Lung microvascular endothelial cell (primary cell): ENCODE data around the gene MACROD1. TPM values are rescaled to one million over a fixed set of nuclear protein-coding genes. Genes with fewer than 3 reads are reported as not detected.

Experiments used
- DNase-seq, 2 donors: peaks; one replicate each; pipeline versions ENCODE4 v3.0.0 to v3.0.0-alpha.2; 2010; ENCODE audit warnings: low read depth in 2 of 2
- total RNA-seq: library from RNA; depleted of rRNA; stranded (reverse); fragments of >200 nt; gene quantifications from 2 replicates; pipeline ENCODE4 v1.2.1, GENCODE V29; 2014

Gene MACROD1
- total RNA-seq, 1 donor from 2014 or later, result 31.5 TPM

- DNase-seq, result no peak
These were observed 34.2 kb downstream of the MACROD1 start for GRCh38 chr11:64131683-64132190.

- no peak for DNase-seq
These were observed 35.3 kb downstream of the MACROD1 start for GRCh38 chr11:64130618-64131017.

GRCh38 chr11:64129403-64129802 lies 36.5 kb downstream of the MACROD1 start:
- DNase-seq, result no peak

- DNase-seq, result no peak
These were observed 37.5 kb downstream of the MACROD1 start for GRCh38 chr11:64128255-64129006.

DNA sequence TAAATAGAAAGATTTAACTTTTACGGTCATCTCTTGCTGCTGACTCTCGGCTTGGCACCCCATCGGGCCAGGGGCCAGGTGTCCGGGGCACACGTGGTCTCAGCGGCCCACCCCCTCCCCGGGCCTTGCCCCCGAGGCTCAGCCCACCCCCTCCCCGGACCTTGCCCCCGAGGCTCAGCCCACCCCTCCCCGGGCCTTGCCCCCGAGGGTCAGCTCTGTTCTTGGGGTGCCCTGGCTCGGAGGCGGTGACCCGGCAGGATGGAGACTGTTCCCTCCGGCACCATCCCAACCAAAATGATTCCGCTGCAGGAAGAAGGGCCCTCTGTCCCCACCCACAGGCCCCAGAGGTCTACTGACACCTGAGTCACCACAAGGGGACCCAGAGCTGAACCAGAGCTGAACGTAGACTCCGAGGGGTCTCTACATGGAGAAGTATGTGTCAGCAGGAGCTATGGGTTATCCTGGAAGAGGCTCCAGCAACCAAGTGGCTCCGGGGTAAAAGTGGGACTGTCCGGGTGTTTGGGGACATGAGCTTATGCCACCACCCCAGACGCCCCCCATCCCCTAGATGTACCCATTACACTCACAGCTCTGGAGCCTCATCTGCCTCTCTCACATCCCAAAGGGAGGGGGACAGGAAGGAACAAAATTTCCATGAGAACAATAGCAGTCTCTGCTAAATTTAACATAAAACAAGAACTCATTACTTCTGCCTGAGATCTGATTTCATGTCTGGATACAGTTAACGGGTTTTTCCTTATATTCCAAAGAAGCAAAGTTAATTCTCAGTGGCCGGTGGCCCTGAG lies 38.4 kb downstream of the MACROD1 start:
- DNase-seq, result no peak

GRCh38 chr11:64126796-64127195 lies 39.1 kb downstream of the MACROD1 start:
- no peak for DNase-seq

DNA sequence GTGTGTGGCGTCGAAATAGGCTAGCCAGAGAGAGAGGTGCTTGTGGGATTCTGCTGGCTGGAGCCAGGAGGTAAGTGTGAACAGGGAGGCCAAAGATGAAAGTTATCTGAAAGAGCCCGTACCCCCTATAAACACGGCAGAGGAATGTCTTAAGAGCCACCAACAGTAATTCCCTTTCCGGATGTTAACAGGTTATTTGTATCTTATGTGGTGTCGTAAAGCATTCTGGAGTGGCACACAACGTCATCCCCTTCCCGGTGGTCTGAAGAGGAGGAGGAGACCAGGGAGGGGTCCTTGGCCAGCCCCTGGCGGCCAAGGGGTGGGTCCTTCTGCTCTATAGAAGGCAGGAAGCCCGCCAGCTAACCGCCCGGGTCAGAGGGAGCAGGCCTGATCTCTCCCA lies 39.5 kb downstream of the MACROD1 start:
- no peak for DNase-seq

DNA sequence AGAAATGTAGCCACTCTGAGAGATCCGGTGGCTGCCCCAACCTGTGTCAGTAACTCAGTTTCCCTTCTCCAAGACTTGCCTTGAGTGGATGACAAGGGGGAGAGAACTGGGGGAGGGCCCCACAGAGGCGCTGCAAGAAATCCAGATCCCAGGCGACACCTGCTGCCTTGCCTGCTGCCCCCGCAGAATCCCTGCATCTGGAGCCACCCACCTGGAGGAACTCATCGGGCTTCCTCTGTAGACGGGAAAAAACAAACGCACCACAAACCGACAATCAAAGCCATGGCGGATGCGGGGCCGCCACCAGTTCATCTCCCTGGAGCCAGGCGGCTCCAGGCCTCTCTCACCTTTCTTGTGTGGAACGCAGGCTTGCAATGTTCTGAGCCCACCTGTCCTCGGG lies 40.2 kb downstream of the MACROD1 start:
- DNase-seq, result no peak

DNA sequence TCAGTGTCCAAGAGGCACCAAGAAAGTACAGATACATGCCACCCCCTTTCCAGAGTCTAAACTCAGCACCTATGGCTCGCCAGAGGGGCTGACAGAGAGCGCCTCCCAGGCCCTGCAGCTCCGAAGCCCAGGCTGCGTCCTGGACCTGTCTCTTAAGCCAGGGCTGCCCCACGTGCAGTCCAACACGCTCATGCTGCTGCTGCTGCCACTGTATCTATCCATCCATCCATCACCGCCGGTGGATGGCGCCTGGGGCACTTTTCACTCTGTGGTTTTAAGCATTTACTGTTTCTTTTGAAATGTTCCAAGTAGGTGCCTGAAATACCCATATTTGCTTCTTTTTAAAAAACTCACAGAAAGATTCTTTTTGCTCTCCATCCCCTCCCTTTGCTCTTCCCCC lies 41.8 kb downstream of the MACROD1 start:
- no peak for DNase-seq

- no peak for DNase-seq
These were observed 42.2 kb downstream of the MACROD1 start for GRCh38 chr11:64123679-64124078.

GRCh38 chr11:64122411-64123410 lies 43.2 kb downstream of the MACROD1 start:
- peak in 1 of 2 donors; percentile 21 for DNase-seq

DNA sequence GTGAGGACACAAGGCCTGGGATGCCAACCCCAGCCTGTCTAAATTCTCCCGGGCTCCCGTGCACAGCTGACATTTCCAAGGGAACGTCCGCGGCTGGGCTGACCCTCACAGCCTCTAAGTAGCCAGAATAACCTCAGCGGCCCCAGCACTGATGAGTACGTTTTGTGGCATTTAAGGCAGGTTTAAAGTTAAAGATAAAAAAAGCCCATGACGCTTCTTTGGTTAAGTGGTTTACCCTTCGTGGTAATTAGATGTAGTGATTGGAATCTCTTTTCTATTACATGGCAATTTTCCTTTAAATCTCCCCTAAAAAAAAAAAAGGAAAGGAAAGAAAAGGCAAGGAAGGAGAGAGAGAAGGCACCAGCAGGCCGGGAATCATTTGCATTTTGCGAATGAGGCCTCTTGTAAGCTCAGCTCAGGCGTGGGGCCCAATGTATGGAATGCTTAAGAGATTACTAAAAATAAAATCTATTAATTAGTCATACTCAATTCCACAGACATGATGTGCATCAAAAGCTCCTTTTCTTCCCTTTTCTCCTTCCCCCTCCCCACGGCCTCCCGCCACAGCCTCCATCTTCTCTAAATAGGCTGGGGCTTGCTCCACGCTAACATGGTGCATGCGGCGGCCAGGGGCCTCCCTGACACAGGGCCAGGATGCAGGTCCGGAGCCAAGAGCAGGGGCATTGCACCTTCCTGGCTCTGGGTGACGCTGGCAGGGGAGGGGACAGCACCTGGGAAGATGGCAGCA lies 44.1 kb downstream of the MACROD1 start:
- DNase-seq, result no peak

DNA sequence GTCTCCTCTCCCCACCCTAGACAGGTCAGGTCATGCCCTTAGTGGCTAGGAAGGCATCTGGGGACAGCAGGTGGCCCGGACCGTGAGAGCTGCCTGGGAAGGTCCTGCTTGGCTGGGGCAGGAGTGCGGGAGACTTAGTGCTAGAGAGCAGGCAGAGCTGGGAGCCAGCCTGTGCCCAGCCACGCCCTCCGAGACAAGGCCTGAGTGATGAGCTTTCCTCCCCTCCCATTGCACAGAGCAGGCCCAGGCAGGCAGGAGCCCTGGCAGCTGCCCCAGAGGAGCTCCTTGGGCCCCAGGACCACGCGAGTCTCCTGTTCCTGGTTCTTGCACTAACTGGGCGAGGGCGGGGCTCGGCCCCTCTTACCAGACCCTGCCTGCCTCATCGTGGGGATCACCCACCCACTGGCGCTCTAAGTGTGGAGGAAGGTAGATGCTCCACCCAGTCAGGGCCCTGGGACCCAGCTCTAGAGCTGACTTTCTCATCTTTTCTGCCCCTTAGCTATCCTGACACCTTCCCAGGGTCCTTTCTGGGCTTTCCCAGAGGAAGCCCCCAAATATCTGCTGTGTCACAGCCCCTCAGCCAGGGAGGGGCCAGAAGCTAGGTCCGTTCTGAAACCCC lies 44.9 kb downstream of the MACROD1 start:
- no peak for DNase-seq

DNA sequence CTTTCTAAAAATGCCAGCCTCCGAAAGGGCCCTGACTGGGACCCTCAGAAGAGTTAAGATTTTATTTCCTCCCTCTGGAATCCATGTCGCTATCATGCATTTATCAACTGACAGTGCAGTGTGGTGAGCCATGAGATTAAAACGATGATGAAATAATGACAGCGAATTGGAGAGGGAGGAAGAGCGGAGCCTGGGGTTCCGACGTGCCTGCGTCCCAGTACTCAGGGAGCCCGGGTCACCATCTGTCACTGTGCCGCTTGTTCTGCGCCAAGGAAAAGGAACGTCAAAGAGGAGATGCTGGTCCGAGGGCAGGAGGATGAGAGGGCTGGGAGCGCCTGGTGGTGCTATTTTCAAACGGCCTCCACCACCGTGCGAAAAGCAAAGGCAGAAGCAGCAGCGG lies 46.2 kb downstream of the MACROD1 start:
- no peak for DNase-seq

DNA sequence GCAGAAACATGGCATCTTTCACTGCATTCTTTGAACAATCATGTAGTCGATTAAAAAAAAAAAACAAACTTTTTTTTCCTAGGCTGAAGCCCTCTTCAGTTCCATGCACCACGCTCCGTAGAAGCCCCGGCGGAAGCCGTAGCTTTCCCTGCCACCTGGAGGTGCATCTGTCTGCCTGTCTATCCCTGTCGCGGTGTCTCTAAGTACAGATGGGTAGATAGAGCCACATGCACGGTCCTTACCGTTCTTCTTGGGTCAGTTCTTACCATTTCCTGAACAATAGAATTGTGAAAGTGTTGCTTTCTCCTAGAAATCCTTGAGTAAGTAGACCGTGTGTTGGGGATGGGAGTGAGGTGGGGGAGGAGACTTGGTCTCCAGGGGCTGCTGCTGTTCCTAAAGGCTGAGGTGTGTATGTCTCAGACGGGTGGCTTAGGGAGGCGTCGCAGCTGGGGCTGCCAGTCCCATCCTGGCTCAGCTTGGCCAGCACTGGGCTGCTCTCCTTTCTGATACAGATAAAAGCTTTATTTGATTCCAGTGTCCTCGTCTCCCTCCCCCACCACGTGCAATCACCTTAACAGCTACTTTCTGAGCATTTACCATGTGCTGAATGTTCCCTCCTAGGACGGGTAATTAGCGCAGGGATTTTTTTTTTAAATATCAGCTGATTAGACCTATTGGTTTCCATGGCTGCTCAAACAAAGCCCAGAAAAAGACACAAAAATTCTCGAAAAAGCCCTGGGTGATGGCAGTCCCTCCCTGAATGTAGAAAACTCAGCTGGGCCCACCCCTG lies 46.8 kb downstream of the MACROD1 start:
- DNase-seq, result no peak

GRCh38 chr11:64117763-64118459 lies 48.0 kb downstream of the MACROD1 start:
- DNase-seq, result no peak

- no peak for DNase-seq
These were observed 50.1 kb downstream of the MACROD1 start for GRCh38 chr11:64115531-64116522.

GRCh38 chr11:64114231-64114630 lies 51.7 kb downstream of the MACROD1 start:
- DNase-seq, result no peak
